Measurements from ENCODE around the gene FGF10.

FGF10 gene

DNA sequence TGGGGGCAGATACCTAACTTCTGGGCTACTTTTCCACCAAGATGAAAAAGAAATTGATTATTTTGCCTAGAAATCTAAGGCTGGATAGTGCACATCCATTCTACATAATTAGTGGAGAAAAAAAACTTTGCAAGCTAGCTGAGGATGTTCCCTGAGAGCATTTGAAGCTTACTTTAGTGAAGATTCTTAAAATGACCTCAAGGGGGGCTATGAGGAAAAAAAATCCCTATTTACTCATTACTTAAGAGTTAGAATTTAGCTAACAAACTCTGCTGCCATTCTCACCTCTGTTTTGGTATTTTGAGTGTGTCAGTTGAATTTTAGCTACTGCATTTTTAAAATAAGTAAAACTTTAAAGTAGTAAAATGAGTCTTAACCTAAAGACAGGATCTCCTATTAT, 9.2 kb upstream of the FGF10 start:
- no peaks in the 10 kb centered on the region for H3K27me3 ChIP-seq
- no peak overlapping the region for H3K4me3 ChIP-seq
- DNase-seq = no peak
- H3K36me3 ChIP-seq = no peaks in the 10 kb centered on the region
- H3K4me1 ChIP-seq = no peaks in the 10 kb centered on the region
- H3K27ac ChIP-seq = no peak overlapping the region
- TF ChIP-seq, protein P1, sequence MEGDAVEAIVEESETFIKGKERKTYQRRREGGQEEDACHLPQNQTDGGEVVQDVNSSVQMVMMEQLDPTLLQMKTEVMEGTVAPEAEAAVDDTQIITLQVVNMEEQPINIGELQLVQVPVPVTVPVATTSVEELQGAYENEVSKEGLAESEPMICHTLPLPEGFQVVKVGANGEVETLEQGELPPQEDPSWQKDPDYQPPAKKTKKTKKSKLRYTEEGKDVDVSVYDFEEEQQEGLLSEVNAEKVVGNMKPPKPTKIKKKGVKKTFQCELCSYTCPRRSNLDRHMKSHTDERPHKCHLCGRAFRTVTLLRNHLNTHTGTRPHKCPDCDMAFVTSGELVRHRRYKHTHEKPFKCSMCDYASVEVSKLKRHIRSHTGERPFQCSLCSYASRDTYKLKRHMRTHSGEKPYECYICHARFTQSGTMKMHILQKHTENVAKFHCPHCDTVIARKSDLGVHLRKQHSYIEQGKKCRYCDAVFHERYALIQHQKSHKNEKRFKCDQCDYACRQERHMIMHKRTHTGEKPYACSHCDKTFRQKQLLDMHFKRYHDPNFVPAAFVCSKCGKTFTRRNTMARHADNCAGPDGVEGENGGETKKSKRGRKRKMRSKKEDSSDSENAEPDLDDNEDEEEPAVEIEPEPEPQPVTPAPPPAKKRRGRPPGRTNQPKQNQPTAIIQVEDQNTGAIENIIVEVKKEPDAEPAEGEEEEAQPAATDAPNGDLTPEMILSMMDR (IDR thresholded peaks at IDR 0.05) = no peak
- intact Hi-C loops (cut with DNase I; ENCODE audit: low total_unique reads) = no loop called here
- no peaks in the 10 kb centered on the region for H3K9me3 ChIP-seq

DNA sequence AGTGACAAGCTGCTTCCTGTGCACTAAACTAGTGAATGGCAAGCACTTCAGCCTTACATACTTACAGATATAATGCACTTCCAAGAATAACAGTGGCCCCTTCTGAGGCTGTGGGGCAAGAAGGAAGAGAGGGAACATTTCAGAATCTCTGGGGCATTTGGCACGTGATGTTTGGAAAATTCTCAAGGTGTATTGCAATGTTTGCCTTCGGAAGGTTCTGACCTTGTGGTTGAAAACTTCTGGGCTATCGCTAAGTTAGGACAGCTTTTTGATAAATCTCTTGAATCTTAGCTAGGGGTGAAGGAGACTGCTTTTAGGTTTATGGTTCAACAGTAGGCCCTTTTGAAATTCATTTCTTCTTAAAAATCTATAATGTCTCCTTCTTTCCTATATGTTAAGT, 7.1 kb upstream of the FGF10 start:
- Histone ChIP-seq H3K27ac (no peak overlapping the region), H3K36me3 (no peaks in the 10 kb centered on the region), H3K9me3 (no peaks in the 10 kb centered on the region), H3K27me3 (no peaks in the 10 kb centered on the region), H3K4me1 (no peaks in the 10 kb centered on the region), H3K4me3 (no peak overlapping the region)
- intact Hi-C loops (cut with DNase I; ENCODE audit: low total_unique reads) = no loop called here
- DNase-seq = no peak
- TF ChIP-seq, protein P1 (IDR thresholded peaks at IDR 0.05) = no peak

DNA sequence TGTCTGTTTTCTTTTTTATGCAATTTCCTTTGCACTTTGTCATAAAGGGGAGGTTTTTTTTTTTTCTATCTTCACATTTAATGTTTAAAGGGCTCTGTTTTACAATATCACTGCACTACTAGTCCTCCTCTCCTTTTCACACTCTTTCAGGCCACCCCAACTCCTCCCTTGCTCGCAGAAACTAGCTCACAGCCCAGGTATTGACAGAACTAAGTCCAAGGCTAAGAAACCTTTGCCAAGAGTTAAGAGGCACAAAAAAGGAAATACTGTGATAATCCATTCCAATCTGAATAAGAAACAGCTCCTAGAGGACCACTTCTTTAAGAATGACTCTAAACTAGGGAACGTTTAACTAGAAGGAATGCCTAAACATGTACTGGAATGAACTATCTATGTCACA, 1.1 kb upstream of the FGF10 start:
- peaks cover 0 to 6% of the 10 kb centered on the region in 2 donors for H3K27me3 ChIP-seq
- H3K36me3 ChIP-seq = no peaks in the 10 kb centered on the region
- H3K9me3 ChIP-seq = no peaks in the 10 kb centered on the region
- DNase-seq = no peak
- TF ChIP-seq, protein P1 (IDR thresholded peaks at IDR 0.05) = no peak
- H3K4me1 ChIP-seq = peaks cover 0 to 26% (median 16%) of the 10 kb centered on the region in 4 donors
- no peak overlapping the region for H3K27ac ChIP-seq
- H3K4me3 ChIP-seq = peak overlapping the region in 1 of 2 donors; percentile 51
- intact Hi-C loops (cut with DNase I; ENCODE audit: low total_unique reads) = no loop called here

DNA sequence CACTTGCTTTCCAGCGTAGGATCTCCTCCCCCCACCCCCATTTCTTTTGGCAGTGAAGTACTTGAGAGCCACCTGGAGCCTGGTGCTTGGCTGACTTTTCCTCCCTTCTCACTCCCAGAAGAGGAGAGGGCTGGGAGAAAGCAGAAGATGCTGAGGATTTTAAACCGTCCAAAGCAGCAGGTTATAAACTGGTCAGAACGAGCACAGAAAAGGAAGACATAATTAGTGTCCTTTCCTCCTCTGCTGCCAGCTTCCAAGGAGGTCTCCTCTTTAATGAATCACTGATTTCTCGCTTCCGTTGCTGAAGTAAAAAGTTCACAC, 563 bp upstream of the FGF10 start:
- no peak for DNase-seq
- Histone ChIP-seq H3K4me1 (peaks cover 0 to 26% (median 16%) of the 10 kb centered on the region in 4 donors), H3K27me3 (peaks cover 0 to 6% of the 10 kb centered on the region in 2 donors), H3K36me3 (no peaks in the 10 kb centered on the region), H3K27ac (no peak overlapping the region), H3K4me3 (peak overlapping the region; percentile 51 to 60), H3K9me3 (no peaks in the 10 kb centered on the region)
- intact Hi-C loops (cut with DNase I; ENCODE audit: low total_unique reads) = no loop called here
- TF ChIP-seq, protein P1 (IDR thresholded peaks at IDR 0.05) = no peak

DNA sequence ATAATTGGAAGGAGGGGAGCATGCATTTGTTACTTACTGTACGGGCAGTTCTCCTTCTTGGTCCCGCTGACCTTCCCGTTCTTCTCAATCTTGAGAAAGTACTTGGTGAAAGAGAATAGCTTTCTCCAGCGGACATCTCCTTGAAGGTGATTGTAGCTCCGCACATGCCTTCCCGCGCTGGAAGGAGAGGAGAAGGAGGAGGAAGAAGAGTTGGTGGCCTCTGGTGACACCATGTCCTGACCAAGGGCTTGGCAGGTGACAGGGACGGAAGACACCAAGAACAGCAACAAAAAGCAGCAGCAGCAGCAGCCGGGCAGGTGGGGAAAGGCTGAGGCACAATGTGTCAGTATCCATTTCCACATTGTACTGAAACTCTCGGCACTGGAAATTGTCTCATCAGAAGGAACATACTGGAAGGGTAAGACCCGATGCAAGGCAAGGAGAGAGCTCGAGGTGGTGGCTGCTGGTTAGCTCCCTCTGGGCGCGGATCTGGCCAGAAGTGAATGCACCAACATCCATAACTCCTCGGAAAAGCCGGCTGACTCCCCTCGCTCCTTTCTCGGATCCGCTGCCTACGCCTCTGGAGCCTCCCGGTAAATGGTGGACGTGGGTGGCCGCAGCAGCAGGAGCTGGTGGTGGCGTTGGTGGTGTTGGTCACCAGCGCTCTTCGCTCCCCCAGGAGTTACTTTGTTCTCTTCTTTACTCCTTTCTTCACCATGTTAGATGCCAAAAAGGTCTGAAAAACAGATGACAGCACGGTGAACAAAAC, 715 bp downstream of the FGF10 start:
- H3K4me3 ChIP-seq = peak overlapping the region; percentile 51 to 60
- no peaks in the 10 kb centered on the region for H3K36me3 ChIP-seq
- H3K9me3 ChIP-seq = no peaks in the 10 kb centered on the region
- intact Hi-C loops (cut with DNase I; ENCODE audit: low total_unique reads) = no loop called here
- H3K27ac ChIP-seq = peak overlapping the region; percentile 24 to 54
- H3K4me1 ChIP-seq = peaks cover 0 to 26% (median 16%) of the 10 kb centered on the region in 4 donors
- peak in 1 of 2 donors; percentile 67 for DNase-seq
- peaks cover 0 to 6% of the 10 kb centered on the region in 2 donors for H3K27me3 ChIP-seq
- TF ChIP-seq, protein P1 (IDR thresholded peaks at IDR 0.05) = no peak

Measured in tibial artery (tissue), 4 donors.